ENCODE measurements around the gene DNM1. TPM values are rescaled to one million over a fixed set of nuclear protein-coding genes. Genes with fewer than 3 reads are reported as not detected.

The DNM1 gene
- total RNA-seq, 2 experiments from 2014 or later: 0.30 to 0.40 TPM

DNA sequence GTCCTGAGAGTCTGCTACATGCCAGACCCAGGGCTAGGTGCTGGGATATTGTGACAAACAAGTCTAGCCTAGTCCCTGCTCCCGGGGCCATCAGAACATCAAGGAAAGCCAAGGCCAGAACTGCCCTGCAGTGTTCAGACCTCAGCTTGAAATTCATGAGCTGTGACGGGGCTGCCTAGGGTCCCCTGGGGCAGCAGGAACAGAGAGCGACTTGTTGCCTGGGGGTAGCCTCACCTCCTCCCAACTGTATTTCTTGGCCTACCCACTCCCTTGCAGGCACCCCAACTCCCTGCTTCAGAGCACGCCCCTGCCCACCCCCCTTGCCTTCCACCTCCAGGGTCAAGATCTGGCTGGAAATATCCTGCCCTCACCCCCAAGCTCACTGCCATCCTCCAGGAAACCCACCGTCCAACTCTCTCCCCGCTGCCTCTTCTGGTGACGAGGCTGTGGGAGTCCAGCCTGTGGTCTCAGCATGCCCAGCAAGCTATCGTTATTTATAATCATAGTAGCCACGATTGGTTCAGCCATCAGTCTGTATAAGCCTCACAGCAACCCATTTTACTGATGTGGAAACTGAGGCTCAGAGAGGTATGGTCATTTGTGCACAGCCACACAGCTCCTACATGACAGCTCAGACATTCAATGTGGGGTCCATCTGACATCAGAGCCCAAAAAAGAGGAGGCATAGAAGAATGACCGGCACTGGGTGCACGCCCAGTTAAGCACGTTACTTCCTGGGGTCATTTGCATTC lies 10.7 kb downstream of the DNM1 start:
- Mint-ChIP-seq H3K27ac (no peak overlapping the region), H3K9me3 (no peaks in the 10 kb centered on the region), H3K36me3 (ENCODE audit: low read depth) (no peaks in the 10 kb centered on the region), H3K27me3 (peaks cover 25% of the 10 kb centered on the region), H3K4me3 (no peak overlapping the region), H3K4me1 (peaks cover 10% of the 10 kb centered on the region)
- POLR2A ChIA-PET: no interaction called here
- CTCF ChIA-PET: interaction anchor here (1.1 kb wide), 1 partner anchor 36 kb away, joined by 3 read pairs; no protein-coding TSS in a partner anchor
- no peak for DNase-seq

DNA sequence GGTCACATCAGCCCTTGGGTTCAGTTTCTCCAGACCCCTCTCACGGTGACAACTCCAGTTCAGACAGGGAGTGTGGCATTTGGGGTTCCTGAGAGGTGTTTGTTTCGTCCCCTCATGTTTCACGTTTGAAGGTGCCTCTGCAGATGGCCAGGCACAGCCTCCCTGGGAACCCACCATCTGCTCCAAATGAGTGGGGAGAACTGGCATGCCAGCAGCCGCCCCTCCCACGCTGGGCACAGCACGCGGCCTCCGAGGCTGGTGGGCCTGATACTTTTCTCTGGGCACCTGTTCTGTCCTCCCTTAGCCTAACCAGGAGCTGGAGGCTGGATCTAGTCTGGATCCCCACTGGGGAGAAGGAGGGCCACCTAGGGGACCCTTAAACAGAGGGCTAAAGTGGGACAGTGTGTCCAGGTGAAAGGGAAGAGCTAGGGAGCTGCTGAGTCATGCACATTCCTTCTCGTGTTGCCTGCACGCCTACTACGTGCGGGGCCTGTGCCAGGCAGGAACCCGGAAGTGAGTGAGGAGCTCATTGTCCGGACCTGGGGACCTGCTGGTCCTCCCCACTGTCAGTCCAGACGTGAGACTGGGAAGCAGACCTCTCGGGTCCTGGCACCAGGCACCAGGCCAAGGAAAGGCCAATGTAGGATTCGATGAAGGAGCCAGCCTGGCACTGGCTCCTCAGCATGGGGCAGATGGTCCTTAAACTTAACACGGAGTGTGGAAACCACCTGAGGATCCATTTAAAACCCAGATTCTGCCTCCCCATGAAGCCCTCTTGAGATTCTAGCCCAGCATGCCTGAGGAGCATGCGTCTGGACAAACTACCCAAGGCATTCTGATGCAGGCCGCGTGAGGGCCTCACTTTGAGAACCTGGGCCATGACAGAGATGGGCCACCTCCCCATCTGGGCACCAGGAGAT lies 11.7 kb downstream of the DNM1 start:
- CTCF ChIA-PET: interaction anchor here (1.1 to 1.3 kb wide), 2 partner anchors 35 to 80 kb away, joined by 3 read pairs; no protein-coding TSS in a partner anchor

DNA sequence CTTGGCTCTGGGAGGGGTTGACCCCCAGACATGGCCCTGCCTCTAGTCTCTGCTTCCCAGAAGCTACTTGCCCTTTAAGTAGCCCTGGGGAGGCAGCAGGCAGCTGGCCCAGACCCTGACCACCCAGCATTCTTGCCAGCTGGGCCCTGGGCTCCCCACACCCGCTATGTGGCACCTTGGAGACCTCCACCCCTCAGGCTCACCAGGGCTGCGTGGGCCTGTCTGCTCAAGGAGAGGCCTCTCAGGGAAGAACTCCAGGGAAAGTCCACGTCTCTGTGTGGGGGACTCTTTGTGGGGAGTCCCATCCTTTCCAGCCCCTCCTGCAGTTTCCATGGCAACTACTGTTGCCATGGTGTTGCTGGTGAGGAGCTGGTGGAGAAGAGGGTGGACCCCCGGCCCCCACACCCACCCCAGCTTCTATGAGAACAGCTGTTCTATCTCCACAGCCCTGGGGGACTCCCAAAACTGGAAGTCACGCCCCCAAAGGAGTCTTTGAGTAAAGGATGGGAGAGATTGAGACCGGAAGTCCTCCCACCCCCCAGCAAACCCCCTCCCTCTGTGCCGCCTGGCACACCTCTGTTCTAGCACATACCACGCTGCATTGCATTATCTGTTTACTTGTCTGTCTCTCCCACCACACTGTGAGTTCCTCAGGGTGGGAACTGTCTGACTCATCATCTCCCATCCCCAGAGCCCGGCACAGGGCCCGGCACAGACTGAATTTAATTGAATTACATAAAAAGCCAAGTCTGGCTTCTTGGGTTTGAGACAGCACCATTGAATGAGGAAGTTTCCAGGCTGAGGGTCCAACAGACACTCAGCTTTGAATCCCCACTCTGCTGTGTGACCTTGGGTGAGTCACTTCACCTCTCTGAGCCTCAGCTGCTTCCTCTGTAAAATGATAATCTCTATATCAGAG lies 12.6 kb downstream of the DNM1 start:
- Mint-ChIP-seq H3K27me3 (peaks cover 26% of the 10 kb centered on the region), H3K36me3 (ENCODE audit: low read depth) (no peaks in the 10 kb centered on the region), H3K27ac (no peak overlapping the region), H3K9me3 (no peaks in the 10 kb centered on the region), H3K4me3 (no peak overlapping the region), H3K4me1 (peaks cover 12% of the 10 kb centered on the region)
- ChIA-PET CTCF (interaction anchor here (1.3 kb wide), 1 partner anchor 79 kb away, joined by 3 read pairs; no protein-coding TSS in a partner anchor), POLR2A (interaction anchor here (1.5 kb wide), 1 partner anchor 25 kb away, joined by 3 read pairs; no protein-coding TSS in a partner anchor)
- DNase-seq: no peak

More for the DNA sequence above, 11.7 kb downstream of the DNM1 start:
- Mint-ChIP-seq H3K4me1 (peaks cover 12% of the 10 kb centered on the region), H3K9me3 (no peaks in the 10 kb centered on the region), H3K4me3 (no peak overlapping the region), H3K27ac (no peak overlapping the region), H3K36me3 (ENCODE audit: low read depth) (no peaks in the 10 kb centered on the region), H3K27me3 (peaks cover 25% of the 10 kb centered on the region)
- no peak for DNase-seq
- POLR2A ChIA-PET: no interaction called here

DNA sequence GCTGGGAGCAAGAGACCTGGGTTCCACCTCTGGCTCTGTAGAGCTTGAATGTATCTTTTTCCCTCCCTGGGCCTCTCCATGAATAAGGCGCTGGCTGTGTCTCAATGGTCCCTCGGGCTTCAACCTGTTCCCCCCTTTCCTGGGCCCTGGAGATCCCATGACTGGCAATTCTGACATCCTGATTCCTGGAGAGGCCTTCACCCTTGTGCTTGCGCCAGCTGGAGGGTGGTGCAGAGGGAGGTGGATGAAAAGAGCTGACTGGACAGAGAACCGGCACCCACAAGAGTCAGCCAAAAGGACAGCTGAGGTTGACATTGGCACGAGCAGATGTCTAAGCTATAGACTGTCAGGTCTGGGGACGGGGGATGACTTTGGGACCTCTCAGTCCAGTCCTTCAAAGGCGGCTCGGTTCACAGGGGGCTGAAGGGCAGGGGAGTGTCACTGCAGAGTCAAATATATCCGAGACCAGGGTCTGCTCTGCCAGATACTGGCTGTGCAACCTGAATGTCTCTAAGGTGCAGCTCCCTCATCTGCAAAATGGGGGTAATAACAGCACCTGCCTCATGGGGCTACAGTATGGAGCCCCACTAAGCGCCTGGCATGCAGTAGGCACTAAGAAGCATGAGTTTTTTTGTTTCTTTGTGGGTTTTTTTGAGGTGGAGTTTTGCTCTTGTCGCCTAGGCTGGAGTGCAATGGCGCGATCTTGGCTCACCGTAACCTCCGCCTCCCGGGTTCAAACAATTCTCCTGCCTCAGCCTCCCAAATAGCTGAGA lies 13.8 kb downstream of the DNM1 start:
- Mint-ChIP-seq H3K27me3 (peaks cover 18% of the 10 kb centered on the region), H3K27ac (no peak overlapping the region), H3K4me1 (peaks cover 12% of the 10 kb centered on the region), H3K9me3 (no peaks in the 10 kb centered on the region), H3K36me3 (ENCODE audit: low read depth) (no peaks in the 10 kb centered on the region), H3K4me3 (no peak overlapping the region)
- ChIA-PET POLR2A (interaction anchor here (1.5 kb wide), 1 partner anchor 24 kb away, joined by 3 read pairs; no protein-coding TSS in a partner anchor), CTCF (no interaction called here)
- DNase-seq: no peak

DNA sequence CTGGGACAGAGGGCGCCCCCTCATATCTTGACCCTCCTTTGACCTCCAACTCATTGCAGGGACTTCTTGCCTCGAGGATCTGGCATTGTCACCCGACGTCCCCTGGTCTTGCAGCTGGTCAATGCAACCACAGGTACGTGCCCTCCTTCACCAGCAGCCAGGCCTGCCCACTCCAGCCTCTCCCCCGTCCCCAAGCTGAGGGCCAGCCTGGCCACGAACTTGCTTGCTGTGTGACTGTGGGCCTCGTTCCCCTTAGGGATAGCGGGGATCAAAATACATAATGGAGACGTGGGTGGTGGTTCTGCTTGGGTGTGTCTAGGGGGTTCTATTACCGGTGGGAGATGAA lies 15.0 kb downstream of the DNM1 start:
- H3K4me1 Mint-ChIP-seq: peaks cover 12% of the 10 kb centered on the region
- ChIA-PET CTCF (interaction anchor here (0.8 to 1.7 kb wide), 4 partner anchors 11 to 37 kb away, joined by 4 to 7 read pairs (median 4); no protein-coding TSS in a partner anchor), POLR2A (interaction anchor here (0.7 to 1.1 kb wide), 5 partner anchors 11 to 300 kb away, joined by 3 to 6 read pairs (median 4); partner anchors contain the start of genes CIZ1, GOLGA2 and SWI5)
- H3K27ac Mint-ChIP-seq: peak overlapping the region; percentile 51
- H3K27me3 Mint-ChIP-seq: peaks cover 11% of the 10 kb centered on the region
- no peak for DNase-seq
- H3K4me3 Mint-ChIP-seq: peak overlapping the region; percentile 74
- no peaks in the 10 kb centered on the region for H3K9me3 Mint-ChIP-seq
- H3K36me3 Mint-ChIP-seq (ENCODE audit: low read depth): no peaks in the 10 kb centered on the region

DNA sequence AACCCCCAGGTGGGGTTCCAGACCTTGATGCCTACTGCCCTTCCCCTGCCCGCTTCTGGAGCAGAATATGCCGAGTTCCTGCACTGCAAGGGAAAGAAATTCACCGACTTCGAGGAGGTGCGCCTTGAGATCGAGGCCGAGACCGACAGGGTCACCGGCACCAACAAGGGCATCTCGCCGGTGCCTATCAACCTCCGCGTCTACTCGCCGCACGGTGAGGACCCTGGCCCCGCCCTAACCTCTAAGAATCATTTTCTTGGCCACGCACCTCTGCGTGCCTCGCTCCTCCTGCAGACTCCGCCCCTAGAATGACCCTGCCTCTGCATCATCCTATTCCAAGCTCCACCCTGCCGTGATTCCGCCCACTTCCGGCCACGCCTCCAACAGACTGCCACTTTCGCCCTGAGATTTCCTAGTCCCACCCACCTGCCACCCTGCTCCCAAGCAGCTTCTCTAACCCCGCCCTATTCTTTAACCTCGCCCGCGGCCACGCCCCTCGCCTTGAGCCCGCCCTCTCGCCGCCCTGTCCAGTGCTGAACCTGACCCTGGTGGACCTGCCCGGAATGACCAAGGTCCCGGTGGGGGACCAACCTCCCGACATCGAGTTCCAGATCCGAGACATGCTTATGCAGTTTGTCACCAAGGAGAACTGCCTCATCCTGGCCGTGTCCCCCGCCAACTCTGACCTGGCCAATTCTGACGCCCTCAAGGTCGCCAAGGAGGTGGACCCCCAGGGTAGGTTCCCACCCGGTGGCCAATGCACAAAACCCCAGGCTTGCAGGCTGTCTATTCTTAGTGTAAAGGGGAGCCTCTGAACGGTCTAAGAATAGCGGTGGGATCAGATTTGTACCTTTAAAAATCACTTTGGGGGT lies 15.6 kb downstream of the DNM1 start:
- Mint-ChIP-seq H3K36me3 (ENCODE audit: low read depth) (no peaks in the 10 kb centered on the region), H3K4me3 (peak overlapping the region; percentile 74), H3K4me1 (peaks cover 12% of the 10 kb centered on the region), H3K9me3 (no peaks in the 10 kb centered on the region), H3K27ac (peak overlapping the region; percentile 51), H3K27me3 (peaks cover 11% of the 10 kb centered on the region)
- CTCF ChIA-PET: interaction anchor here (1.2 to 1.7 kb wide), 3 partner anchors 11 to 36 kb away, joined by 4 to 7 read pairs (median 5); no protein-coding TSS in a partner anchor
- peak; percentile 97 for DNase-seq
- POLR2A ChIA-PET: interaction anchor here (0.9 to 1.1 kb wide), 4 partner anchors 12 to 57 kb away, joined by 4 to 6 read pairs (median 4); partner anchors contain the start of genes CIZ1, GOLGA2 and SWI5

DNA sequence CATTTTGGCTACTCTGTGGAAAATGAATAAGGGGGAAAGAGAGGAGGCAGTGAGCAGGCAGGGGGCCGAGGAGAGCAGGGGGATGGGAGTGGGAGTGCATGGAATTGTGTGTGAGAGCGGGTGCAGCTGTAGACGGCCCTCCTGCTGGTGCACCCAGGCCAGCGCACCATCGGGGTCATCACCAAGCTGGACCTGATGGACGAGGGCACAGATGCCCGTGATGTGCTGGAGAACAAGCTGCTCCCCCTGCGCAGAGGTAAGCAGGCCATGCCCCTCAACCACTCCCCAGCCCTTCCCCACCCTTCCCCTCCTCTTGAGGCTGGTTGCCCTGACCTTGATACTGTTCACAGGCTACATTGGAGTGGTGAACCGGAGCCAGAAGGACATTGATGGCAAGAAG lies 16.7 kb downstream of the DNM1 start:
- ChIA-PET CTCF (interaction anchor here (1.5 kb wide), 1 partner anchor 30 kb away, joined by 4 read pairs; no protein-coding TSS in a partner anchor), POLR2A (no interaction called here)
- Mint-ChIP-seq H3K4me3 (no peak overlapping the region), H3K4me1 (peaks cover 12% of the 10 kb centered on the region), H3K9me3 (no peaks in the 10 kb centered on the region), H3K27me3 (peaks cover 11% of the 10 kb centered on the region), H3K36me3 (ENCODE audit: low read depth) (no peaks in the 10 kb centered on the region), H3K27ac (no peak overlapping the region)
- DNase-seq: no peak

DNA sequence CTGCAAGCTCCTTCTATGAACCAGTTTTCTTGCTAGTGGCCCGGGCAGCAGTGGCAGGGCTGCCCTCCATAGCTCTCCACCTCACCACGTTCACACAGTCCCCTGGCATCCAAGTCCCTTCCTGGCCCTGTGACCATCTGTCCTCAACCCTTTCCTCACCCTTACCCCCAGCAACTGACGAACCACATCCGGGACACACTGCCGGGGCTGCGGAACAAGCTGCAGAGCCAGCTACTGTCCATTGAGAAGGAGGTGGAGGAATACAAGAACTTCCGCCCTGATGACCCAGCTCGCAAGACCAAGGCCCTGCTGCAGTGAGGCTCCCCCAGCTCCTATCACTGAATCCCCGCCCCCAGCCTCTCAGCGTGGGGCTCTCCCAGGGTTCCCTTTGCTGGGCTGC lies 18.8 kb downstream of the DNM1 start:
- H3K36me3 Mint-ChIP-seq (ENCODE audit: low read depth): no peaks in the 10 kb centered on the region
- ChIA-PET CTCF (no interaction called here), POLR2A (interaction anchor here (0.6 kb wide), 1 partner anchor 74 kb away, joined by 3 read pairs; no protein-coding TSS in a partner anchor)
- no peak overlapping the region for H3K27ac Mint-ChIP-seq
- H3K9me3 Mint-ChIP-seq: no peaks in the 10 kb centered on the region
- no peak overlapping the region for H3K4me3 Mint-ChIP-seq
- H3K4me1 Mint-ChIP-seq: peaks cover 11% of the 10 kb centered on the region
- no peak for DNase-seq
- peaks cover 8% of the 10 kb centered on the region for H3K27me3 Mint-ChIP-seq

DNA sequence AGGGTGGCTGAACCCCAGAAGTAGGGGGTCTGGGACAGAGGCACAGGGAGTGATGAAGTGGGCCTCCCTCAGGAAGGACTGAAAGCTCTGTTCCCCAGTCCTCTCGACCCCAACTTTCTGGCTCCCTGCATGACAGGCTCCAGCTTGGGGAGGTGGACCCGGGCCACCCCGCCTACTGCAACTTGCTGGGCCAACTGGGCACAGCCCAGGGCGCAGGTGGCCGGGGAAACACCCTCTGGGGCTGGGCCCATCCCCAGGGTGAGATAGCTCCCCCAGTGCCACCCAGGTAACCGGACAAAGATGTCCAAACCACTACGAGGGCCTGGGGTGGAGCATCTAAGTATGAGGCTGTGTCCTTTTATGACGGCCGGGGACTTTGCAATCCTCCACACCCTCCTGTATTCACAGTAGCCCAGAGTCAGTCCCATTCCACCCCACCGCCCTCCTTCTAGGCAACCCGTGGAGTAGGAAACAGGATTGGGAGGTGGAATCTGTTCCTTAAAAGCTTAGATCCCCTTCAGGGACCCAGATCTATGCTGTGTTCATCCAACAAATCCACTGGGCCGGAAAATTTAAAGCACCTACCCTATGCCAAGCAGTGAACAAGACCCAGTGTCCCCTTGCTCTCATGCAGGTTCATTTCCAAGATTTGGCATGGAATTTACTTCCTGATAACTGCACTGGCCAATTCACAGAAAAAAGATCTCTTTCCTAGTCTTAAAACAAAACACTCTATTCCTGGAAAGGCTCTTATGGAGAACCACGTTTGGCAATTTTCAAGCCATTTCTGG lies 19.9 kb downstream of the DNM1 start:
- Mint-ChIP-seq H3K4me1 (peaks cover 10% of the 10 kb centered on the region), H3K36me3 (ENCODE audit: low read depth) (no peaks in the 10 kb centered on the region), H3K27me3 (peaks cover 8% of the 10 kb centered on the region), H3K4me3 (no peak overlapping the region), H3K27ac (no peak overlapping the region), H3K9me3 (no peaks in the 10 kb centered on the region)
- no peak for DNase-seq
- POLR2A ChIA-PET: no interaction called here
- CTCF ChIA-PET: no interaction called here

DNA sequence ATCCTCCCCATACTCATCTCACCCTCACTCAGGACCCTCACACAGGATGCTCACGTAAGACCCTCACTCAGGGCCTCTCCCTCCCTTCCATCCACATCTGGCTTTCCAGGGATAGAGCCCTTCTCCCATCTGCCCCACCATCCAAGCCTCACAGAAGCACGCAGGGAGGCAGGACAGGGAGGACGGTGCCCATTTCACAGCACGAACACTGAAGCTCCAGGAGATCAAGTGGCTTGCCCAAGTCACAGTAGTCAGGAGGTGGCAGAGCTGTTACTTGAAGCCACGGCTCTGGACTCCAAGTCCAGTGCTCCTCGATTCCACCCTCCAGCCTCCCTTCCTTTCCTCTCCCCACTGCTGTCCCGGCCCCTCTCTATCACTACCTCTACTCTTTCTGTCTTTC lies 21.7 kb downstream of the DNM1 start:
- no peak for DNase-seq
- ChIA-PET CTCF (no interaction called here), POLR2A (interaction anchor here (0.7 kb wide), 1 partner anchor 51 kb away, joined by 3 read pairs; the partner anchor contains the start of genes GOLGA2 and SWI5)
- Mint-ChIP-seq H3K4me3 (no peak overlapping the region), H3K4me1 (no peaks in the 10 kb centered on the region), H3K27ac (no peak overlapping the region), H3K27me3 (peaks cover 5% of the 10 kb centered on the region), H3K9me3 (no peaks in the 10 kb centered on the region), H3K36me3 (ENCODE audit: low read depth) (no peaks in the 10 kb centered on the region)

Data from activated CD4-positive, alpha-beta memory T cell treated with anti-CD3 and anti-CD28 coated beads, Interleukin-2, amount 10 ng/mL, durations not matched to agents 7 days and 5 days (primary cell).